ENCODE data around the gene ENO1.
"Not testable (repeated sequence)": the region's sequence is repeated elsewhere in the genome, so short reads cannot be mapped to it uniquely, and the experiment has no call there.

The ENO1 gene

GRCh38 chr1:8878448-8878697 lies at the start of gene ENO1:
Gene ENO1 (minus strand): TSS chr1:8878686. CDS start chr1:8874908, 3,778 bp downstream.
- DNase-seq: no peak

GRCh38 chr1:8926707-8927694 lies 48.5 kb upstream of the ENO1 start:
- no peak for DNase-seq

- no peak for DNase-seq
Measured at GRCh38 chr1:8925960-8926359, 47.5 kb upstream of the ENO1 start.

- DNase-seq: no peak
Measured at GRCh38 chr1:8925406-8925805, 46.9 kb upstream of the ENO1 start.

GRCh38 chr1:8922962-8923361 lies 44.5 kb upstream of the ENO1 start:
- DNase-seq: no peak

- DNase-seq: not testable (repeated sequence)
Measured at GRCh38 chr1:8917536-8917935, 39.0 kb upstream of the ENO1 start.

GRCh38 chr1:8915446-8915845 lies 37.0 kb upstream of the ENO1 start:
- no peak for DNase-seq

- DNase-seq: no peak
Measured at GRCh38 chr1:8914466-8914865, 36.0 kb upstream of the ENO1 start.

- no peak for DNase-seq
Measured at GRCh38 chr1:8913457-8913856, 35.0 kb upstream of the ENO1 start.

- DNase-seq: no peak
Measured at GRCh38 chr1:8911416-8912309, 33.2 kb upstream of the ENO1 start.

GRCh38 chr1:8910914-8911313 lies 32.4 kb upstream of the ENO1 start:
- DNase-seq: no peak

GRCh38 chr1:8910331-8910730 lies 31.8 kb upstream of the ENO1 start:
- DNase-seq: no peak

GRCh38 chr1:8908388-8909151 lies 30.1 kb upstream of the ENO1 start:
- no peak for DNase-seq

GRCh38 chr1:8905582-8906191 lies 27.2 kb upstream of the ENO1 start:
- DNase-seq: no peak

- no peak for DNase-seq
Measured at GRCh38 chr1:8903908-8904650, 25.6 kb upstream of the ENO1 start.

GRCh38 chr1:8903410-8903809 lies 24.9 kb upstream of the ENO1 start:
- DNase-seq: no peak

GRCh38 chr1:8902765-8903164 lies 24.3 kb upstream of the ENO1 start:
- no peak for DNase-seq

GRCh38 chr1:8900684-8901083 lies 22.2 kb upstream of the ENO1 start:
- not testable (repeated sequence) for DNase-seq

GRCh38 chr1:8899046-8899445 lies 20.6 kb upstream of the ENO1 start:
- DNase-seq: no peak

GRCh38 chr1:8898418-8898817 lies 19.9 kb upstream of the ENO1 start:
- not testable (repeated sequence) for DNase-seq

- not testable (repeated sequence) for DNase-seq
Measured at GRCh38 chr1:8897505-8897904, 19.0 kb upstream of the ENO1 start.

- DNase-seq: not testable (repeated sequence)
Measured at GRCh38 chr1:8896775-8897174, 18.3 kb upstream of the ENO1 start.
